ENCODE data around the gene AMZ1.
A peak's percentile ranks its signal among the peaks of the same experiment; 100 is the strongest.

Gene AMZ1

DNA sequence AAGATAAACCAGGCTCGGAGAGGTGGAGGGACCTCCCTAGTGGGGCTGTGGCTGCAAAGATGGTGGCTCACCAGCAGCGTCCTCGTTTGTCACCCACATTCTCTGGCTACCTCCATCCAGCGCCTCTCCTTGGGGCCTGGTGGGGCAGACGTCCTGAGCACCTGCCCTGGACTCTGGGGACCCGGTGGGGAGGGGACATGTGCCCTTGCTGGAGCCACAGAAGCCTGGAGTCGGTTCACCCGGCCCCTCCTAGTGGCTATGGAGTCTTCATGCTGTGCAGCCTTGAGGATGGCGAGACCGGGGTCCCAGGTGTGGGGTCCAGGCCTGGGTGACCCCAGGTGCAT is 41.7 kb upstream of the AMZ1 start:
- no peak overlapping the region for H3K4me3 Mint-ChIP-seq
- H3K27me3 Mint-ChIP-seq, result no peaks in the 10 kb centered on the region
- DNase-seq (no peak), ATAC-seq (replicated peaks) (no peak)
- peaks cover 29 to 33% of the 10 kb centered on the region in 2 donors for H3K36me3 Mint-ChIP-seq
- no peak overlapping the region for H3K27ac Mint-ChIP-seq
- H3K9me3 Mint-ChIP-seq, result no peaks in the 10 kb centered on the region
- peaks cover 29 to 48% of the 10 kb centered on the region in 2 donors for H3K4me1 Mint-ChIP-seq

DNA sequence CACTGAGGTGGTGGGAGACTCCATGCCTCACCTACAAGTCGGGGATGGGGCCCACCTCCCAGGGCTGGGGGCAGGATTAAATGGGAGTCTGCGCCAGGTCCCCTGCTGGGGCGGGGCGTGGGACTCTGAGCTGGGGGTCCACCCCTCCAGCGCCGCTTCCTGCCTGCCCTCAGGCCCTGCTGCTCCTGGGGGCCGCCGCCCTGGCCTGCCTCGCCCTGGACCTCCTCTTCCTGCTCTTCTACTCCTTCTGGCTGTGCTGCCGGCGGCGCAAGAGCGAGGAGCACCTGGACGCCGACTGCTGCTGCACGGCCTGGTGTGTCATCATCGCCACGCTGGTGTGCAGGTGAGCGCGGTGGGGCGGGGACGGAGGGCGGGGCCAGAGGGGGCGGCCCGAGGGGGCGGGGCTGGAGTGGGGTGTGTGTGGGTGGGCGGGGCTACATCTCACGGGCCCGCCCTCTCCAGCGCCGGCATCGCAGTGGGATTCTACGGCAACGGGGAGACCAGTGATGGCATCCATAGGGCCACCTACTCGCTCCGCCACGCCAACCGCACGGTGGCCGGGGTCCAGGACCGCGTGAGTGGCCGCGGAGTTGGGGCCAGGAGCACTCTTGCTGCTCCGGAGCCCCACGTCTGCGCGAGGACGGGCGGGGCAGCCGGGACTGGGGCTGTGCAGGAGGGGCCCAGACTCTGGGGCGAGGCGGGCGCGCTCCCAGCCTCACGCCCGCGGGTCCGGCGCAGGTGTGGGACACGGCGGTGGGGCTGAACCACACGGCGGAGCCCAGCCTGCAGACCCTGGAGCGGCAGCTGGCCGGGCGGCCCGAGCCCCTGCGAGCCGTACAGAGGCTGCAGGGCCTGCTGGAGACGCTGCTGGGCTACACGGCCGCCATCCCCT is 41.1 kb upstream of the AMZ1 start:
- Mint-ChIP-seq H3K4me1 (peaks cover 24 to 42% of the 10 kb centered on the region in 2 donors), H3K27me3 (no peaks in the 10 kb centered on the region), H3K36me3 (peaks cover 28 to 34% of the 10 kb centered on the region in 2 donors), H3K27ac (no peak overlapping the region), H3K9me3 (no peaks in the 10 kb centered on the region), H3K4me3 (no peak overlapping the region)
- ATAC-seq (replicated peaks), result no peak
- DNase-seq, result no peak

DNA sequence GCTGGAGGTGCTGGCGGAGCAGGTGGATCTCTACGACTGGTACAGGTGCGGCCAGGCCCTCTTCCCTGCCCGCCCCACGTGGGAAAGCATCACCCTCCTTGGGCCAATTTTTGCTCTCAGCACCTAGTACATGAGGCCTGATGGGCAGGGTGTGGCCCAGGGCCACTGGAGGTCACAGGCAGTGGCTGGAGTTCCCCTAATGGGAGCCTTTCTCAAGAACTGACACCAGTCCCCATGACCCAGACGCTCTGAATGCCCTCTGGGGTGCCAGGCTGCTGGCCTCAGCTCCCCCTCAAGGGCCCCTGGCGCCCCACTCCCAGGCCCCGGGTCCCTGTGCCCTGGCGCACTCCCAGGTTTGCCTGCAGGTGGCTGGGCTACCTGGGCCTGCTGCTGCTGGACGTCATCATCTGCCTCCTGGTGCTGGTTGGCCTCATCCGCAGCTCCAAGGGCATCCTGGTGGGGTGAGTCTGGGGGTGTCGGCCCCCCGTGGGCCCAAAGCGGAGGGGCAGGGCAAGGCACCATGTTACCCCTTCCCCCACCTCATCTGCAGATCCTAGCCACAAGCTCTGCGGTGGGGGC is 40.3 kb upstream of the AMZ1 start:
- Mint-ChIP-seq H3K27ac (no peak overlapping the region), H3K27me3 (no peaks in the 10 kb centered on the region), H3K4me3 (no peak overlapping the region), H3K9me3 (no peaks in the 10 kb centered on the region), H3K4me1 (peaks cover 24 to 42% of the 10 kb centered on the region in 2 donors), H3K36me3 (peaks cover 33 to 41% of the 10 kb centered on the region in 2 donors)
- ATAC-seq (replicated peaks), result no peak
- DNase-seq, result no peak

DNA sequence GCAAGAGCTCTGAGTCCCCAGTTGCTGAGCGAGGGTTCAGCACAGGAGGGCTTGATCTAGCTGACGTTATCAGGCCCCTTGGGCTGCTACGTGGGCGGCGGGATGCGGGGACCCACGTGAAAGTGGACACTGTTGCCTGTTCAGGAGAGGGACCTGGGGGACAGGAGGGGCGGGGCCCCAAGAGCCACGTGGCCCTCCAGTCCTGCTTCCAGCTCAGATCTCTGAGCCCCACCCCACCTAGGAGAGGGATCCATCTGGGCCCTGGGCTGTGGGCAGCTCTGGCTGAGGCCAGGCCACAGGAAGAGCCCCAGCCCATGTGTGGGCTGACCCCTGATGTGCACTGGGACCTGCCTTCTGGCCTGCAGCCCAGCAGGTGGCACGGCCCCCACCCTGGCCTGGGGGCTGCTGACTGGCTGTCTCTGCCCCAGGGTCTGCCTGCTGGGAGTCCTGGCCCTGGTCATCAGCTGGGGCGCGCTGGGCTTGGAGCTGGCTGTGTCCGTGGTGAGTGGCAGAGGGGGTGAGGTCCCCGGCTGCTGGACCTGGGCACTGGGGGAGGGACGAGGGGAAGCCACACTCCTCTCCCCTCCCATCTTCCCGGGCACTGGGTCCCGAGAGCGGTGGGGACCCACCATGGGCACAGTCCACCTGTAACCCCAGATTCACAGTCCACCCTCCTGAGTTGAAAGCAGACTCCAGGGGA is 38.7 kb upstream of the AMZ1 start:
- Mint-ChIP-seq H3K4me1 (peaks cover 13 to 30% of the 10 kb centered on the region in 2 donors), H3K9me3 (no peaks in the 10 kb centered on the region), H3K4me3 (no peak overlapping the region), H3K36me3 (peaks cover 29 to 42% of the 10 kb centered on the region in 2 donors), H3K27ac (no peak overlapping the region), H3K27me3 (no peaks in the 10 kb centered on the region)
- no peak for ATAC-seq (replicated peaks)
- no peak for DNase-seq

DNA sequence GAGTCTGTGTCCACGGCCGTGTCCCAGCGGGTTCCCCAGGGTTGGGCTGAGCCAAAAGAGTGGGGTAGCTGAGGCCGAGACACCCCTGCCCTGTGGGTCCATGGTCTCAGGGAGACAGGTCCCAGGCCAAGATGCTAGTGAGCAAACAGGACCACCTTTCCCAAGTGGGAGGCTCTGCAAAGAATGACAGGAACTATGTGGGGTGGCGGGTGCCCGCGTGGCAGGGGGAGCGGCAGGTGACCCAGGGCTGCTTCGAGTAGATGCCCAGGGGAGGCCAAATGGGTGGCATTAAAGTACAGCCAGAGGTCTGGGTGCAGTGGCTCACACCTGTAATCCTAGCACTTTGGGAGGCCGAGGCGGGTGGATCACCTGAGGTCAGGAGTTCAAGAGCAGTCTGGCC is 38.0 kb upstream of the AMZ1 start:
- Mint-ChIP-seq H3K36me3 (peaks cover 29 to 43% of the 10 kb centered on the region in 2 donors), H3K27me3 (no peaks in the 10 kb centered on the region), H3K4me3 (no peak overlapping the region), H3K4me1 (peaks cover 10 to 23% of the 10 kb centered on the region in 2 donors), H3K27ac (no peak overlapping the region), H3K9me3 (no peaks in the 10 kb centered on the region)
- DNase-seq (no peak), ATAC-seq (replicated peaks) (no peak)

DNA sequence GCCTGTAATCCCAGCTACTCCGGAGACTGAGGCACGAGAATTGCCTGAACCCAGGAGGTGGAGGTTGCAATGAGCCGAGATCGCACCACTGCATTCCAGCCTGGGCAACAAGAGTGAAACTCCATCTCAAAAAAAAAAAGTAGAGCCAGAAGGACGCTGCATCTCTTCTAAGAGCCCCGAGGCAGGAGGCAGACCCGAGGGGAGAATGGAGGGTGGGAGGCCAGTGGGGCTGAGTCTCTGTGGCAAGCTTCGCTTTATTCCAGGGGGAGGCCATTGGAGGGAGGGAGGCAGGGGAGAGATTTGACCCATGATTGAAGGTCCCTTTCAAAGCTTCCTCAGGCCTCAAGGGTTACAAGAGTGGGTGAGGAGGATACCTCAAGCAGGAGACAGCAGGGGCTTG is 37.6 kb upstream of the AMZ1 start:
- Mint-ChIP-seq H3K4me1 (peaks cover 5 to 18% of the 10 kb centered on the region in 2 donors), H3K27ac (peak overlapping the region; percentile 3), H3K4me3 (no peak overlapping the region), H3K27me3 (no peaks in the 10 kb centered on the region), H3K36me3 (peaks cover 29 to 42% of the 10 kb centered on the region in 2 donors), H3K9me3 (no peaks in the 10 kb centered on the region)
- no peak for ATAC-seq (replicated peaks)
- DNase-seq, result no peak

DNA sequence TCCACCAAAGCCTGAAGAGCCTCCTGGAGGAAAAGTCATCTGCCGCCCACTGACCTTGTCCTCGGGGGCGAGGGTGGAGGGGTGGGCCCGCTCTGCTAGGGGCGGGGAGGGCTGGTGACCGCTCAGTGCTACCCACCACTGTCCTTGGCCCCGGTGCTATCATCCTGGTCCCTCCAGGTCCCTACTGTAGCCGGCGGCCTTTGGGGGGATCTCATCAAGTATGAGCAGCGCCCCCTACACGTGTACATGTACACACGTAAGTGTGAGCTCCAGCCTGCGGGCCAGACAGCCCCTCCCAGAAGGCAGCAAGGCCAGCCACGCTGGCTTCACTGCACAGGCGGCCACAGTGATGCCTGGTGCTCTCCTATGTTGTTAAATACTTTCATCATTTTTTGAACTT is 36.7 kb upstream of the AMZ1 start:
- H3K27me3 Mint-ChIP-seq, result no peaks in the 10 kb centered on the region
- peaks cover 31 to 38% of the 10 kb centered on the region in 2 donors for H3K36me3 Mint-ChIP-seq
- peak in 1 of 2 donors; percentile 62 for ATAC-seq (replicated peaks)
- H3K4me1 Mint-ChIP-seq, result peaks cover 2 to 13% of the 10 kb centered on the region in 2 donors
- no peaks in the 10 kb centered on the region for H3K9me3 Mint-ChIP-seq
- no peak overlapping the region for H3K4me3 Mint-ChIP-seq
- H3K27ac Mint-ChIP-seq, result no peak overlapping the region
- DNase-seq, result no peak

DNA sequence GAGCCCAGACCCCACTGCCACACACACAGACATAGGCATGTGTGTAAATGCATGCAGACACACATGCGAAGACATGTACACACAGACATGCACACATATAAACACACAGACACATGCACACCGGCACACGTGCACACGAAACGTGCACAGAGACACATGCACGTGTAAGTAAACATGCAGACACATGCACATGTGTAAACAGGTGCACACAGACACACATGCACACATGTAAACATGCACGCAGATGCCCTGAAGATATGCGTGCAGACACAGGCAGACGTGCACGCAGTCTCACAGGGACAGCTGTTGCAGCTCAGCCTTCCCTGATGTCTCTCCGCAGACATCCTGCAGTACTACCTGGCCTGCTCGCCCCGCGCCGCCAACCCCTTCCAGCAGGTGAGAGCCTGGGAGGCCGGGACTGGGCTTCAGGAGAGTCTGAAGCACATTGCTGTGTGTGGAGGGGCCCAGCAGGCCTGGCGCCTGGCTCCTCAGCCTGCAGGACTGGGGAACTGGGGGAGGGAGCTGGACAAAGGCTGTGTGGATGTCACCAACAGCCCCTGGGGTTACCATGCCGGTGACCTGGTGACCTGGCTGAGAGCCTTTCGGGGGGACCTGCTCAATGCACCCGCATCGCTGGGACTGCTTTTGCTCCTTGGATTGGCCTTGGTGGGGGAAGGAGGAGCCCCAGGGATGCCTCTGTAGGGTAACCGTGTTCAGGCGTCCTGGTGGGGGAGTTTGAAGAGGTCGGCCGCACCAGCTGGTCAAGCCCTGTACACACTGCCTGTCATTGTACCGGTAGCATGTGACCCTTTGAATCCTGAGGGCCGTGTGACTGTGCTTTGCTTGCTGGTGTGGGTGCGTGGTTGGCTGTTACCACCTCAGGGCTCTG is 35.9 kb upstream of the AMZ1 start:
- no peak for ATAC-seq (replicated peaks)
- no peaks in the 10 kb centered on the region for H3K27me3 Mint-ChIP-seq
- H3K27ac Mint-ChIP-seq, result no peak overlapping the region
- no peaks in the 10 kb centered on the region for H3K9me3 Mint-ChIP-seq
- no peak for DNase-seq
- peaks cover 3 to 13% of the 10 kb centered on the region in 2 donors for H3K4me1 Mint-ChIP-seq
- H3K4me3 Mint-ChIP-seq, result no peak overlapping the region
- H3K36me3 Mint-ChIP-seq, result peaks cover 36 to 37% of the 10 kb centered on the region in 2 donors

DNA sequence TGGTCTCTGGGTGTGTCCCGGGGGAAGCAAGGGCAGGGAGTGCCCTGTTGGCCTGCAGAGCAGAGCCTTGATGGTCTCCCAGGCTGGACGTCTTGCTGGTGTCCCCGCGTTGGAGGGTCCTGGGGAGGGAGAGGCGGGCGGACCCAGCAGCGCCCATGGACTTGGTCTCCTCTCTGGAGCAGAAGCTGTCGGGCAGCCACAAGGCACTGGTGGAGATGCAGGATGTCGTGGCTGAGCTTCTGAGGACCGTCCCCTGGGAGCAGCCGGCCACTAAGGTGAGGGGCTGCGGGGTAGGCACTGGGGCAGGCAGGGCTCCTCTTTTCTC is 35.3 kb upstream of the AMZ1 start:
- ATAC-seq (replicated peaks) (no peak), DNase-seq (no peak)
- Mint-ChIP-seq H3K27ac (no peak overlapping the region), H3K4me3 (no peak overlapping the region), H3K36me3 (peaks cover 37 to 41% of the 10 kb centered on the region in 2 donors), H3K9me3 (no peaks in the 10 kb centered on the region), H3K4me1 (peaks cover 6 to 13% of the 10 kb centered on the region in 2 donors), H3K27me3 (no peaks in the 10 kb centered on the region)

DNA sequence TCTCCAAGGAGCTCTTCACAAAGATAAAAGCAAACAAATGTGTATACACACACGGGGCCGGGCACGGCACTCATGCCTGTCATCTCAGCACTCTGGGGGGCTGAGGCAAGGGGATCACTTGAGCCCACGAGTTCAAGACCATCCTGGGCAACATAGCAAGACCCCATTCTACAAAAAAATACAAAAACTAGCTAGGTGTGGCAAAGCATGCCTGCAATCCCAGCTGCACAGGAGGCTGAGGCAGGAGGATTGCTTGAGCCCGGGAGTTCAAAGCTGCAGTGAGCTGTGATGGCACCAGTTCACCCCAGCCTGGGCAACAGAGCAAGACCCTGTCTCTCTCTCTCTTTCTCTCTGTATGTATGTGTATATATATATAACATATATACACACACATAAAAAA is 33.9 kb upstream of the AMZ1 start:
- Mint-ChIP-seq H3K4me3 (no peak overlapping the region), H3K4me1 (peaks cover 6 to 13% of the 10 kb centered on the region in 2 donors), H3K27me3 (no peaks in the 10 kb centered on the region), H3K27ac (no peak overlapping the region), H3K36me3 (peaks cover 34 to 36% of the 10 kb centered on the region in 2 donors), H3K9me3 (no peaks in the 10 kb centered on the region)
- DNase-seq (no peak), ATAC-seq (replicated peaks) (no peak)

DNA sequence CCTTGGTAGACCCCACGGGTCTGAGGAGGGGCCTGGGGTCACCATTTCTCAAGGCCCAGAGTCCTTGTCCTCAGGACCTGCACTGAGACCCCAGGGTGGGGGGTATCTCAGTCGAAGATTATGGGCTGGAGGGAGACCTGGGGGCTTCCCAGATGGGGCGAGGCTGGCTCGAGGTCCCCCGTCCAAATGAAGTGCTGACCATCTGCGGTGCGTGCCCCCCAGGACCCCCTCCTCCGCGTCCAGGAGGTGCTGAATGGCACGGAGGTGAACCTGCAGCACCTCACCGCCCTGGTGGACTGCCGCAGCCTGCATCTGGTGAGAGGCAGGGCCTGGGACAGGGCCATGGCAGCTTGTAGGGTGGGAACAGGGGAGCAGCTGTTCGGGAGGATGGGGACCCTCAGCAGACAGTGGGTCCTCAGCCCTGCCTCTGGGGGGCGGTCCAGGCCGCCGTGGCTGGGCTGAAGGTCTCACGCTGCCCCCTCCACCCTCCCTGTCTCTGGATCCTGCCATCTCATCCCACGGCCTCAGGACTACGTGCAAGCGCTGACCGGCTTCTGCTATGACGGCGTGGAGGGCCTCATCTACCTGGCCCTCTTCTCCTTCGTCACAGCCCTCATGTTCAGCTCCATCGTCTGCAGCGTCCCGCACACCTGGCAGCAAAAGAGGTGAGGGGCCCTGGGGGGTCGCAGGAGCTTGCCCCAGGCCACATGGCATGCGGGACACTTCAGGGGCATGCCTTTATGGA is 32.0 kb upstream of the AMZ1 start:
- no peak for DNase-seq
- Mint-ChIP-seq H3K27me3 (no peaks in the 10 kb centered on the region), H3K4me1 (peaks cover under 1 to 4% of the 10 kb centered on the region in 2 donors), H3K27ac (no peak overlapping the region), H3K9me3 (no peaks in the 10 kb centered on the region), H3K36me3 (peaks cover 31 to 34% of the 10 kb centered on the region in 2 donors), H3K4me3 (no peak overlapping the region)
- ATAC-seq (replicated peaks), result no peak

DNA sequence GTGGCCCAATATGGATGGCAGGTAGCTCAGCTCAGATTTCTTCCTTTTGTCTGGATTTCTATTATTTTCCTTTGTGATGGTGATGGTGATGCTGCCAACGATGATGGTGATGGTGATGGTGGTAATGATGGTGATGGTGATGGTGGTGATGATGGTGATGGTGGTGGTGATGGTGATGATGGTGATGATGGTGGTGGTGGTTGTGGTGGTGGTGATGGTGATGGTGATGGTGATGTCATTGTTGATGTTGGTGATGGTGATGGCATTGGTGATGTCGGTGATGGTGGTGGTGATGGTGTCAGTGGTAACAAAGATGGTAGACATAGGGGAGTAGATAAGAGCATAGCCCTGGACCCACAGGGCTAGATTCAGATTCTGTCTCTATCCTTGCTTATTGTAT is 30.8 kb upstream of the AMZ1 start:
- H3K4me3 Mint-ChIP-seq, result no peak overlapping the region
- ATAC-seq (replicated peaks) (no peak), DNase-seq (no peak)
- no peak overlapping the region for H3K27ac Mint-ChIP-seq
- no peaks in the 10 kb centered on the region for H3K9me3 Mint-ChIP-seq
- no peaks in the 10 kb centered on the region for H3K27me3 Mint-ChIP-seq
- H3K4me1 Mint-ChIP-seq, result peaks cover 4 to 8% of the 10 kb centered on the region in 2 donors
- H3K36me3 Mint-ChIP-seq, result peaks cover 37 to 39% of the 10 kb centered on the region in 2 donors

DNA sequence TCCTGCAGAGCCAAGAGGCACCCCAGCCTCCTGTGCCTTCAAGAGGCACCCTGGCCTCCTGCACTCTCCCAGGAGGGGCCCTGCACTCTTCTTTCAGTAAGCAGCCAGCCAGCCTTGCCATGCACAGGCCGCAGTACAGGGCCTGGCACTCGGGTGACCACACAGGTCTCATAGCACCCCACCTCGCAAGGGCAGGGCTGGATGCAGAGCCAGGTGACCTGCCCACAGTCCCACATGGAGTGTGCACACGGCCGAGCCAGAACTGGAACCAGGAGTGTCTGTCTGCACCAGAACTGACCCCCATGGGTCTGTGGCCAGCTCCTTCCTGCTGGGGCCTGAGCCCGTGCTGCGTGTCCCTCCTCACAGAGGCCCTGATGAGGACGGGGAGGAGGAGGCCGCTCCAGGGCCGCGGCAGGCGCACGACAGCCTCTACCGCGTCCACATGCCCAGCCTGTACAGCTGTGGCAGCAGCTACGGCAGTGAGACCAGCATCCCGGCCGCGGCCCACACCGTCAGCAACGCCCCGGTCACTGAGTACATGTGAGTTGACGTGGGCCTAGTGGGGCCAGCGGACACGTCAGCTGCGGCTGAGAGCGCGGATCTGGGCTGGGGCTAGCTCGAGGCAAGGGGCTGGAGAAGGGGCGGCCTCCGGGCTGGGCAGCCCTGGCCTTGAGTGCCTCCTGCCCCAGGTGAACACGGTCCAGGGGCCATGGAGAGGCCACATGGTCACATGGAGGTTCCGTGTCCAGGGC is 29.9 kb upstream of the AMZ1 start:
- H3K27ac Mint-ChIP-seq, result no peak overlapping the region
- H3K4me1 Mint-ChIP-seq, result peaks cover 6 to 8% of the 10 kb centered on the region in 2 donors
- peaks cover 37 to 39% of the 10 kb centered on the region in 2 donors for H3K36me3 Mint-ChIP-seq
- no peak for DNase-seq
- H3K4me3 Mint-ChIP-seq, result no peak overlapping the region
- H3K27me3 Mint-ChIP-seq, result no peaks in the 10 kb centered on the region
- no peak for ATAC-seq (replicated peaks)
- H3K9me3 Mint-ChIP-seq, result no peaks in the 10 kb centered on the region
